ENCODE data around the gene FBLN1. TPM values are rescaled to one million over a fixed set of nuclear protein-coding genes. Genes with fewer than 3 reads are reported as not detected.
A peak's percentile ranks its signal among the peaks of the same experiment; 100 is the strongest.

Gene FBLN1
- total RNA-seq, 1 experiment from 2014 or later, result 158 TPM

- no peak overlapping the region for H3K27ac ChIP-seq
- BruUV-seq (replicated peaks), result no TSS peak
- ChIA-PET CTCF (no interaction called here), POLR2A (ENCODE audit: unreplicated experiment) (interaction anchor here (0.6 kb wide), 1 partner anchor 339 kb away, joined by 3 read pairs; no protein-coding TSS in a partner anchor)
- H3K79me2 ChIP-seq (ENCODE audit: low read depth), result no peaks in the 10 kb centered on the region
- TF ChIP-seq CTCF (conservative IDR thresholded peaks at IDR 0.05) (no peak), EZH2 (IDR thresholded peaks at IDR 0.05; ENCODE audit: low read depth) (no peak)
- H2AFZ ChIP-seq, result no peak overlapping the region
- H3K9me2 ChIP-seq (ENCODE audit: insufficient read depth), result no peaks in the 10 kb centered on the region
- DNase-seq, result peak in 1 of 2 experiments; percentile 50
- peaks cover 15% of the 10 kb centered on the region; the same call in 1 of the 2 replicates for H3K36me3 ChIP-seq (ENCODE audit: low read depth)
- intact Hi-C loops (cut with micrococcal nuclease; ENCODE audit: unreplicated experiment), result no loop called here
- H3K4me1 ChIP-seq (replicated peaks; ENCODE audit: insufficient read depth), result 0 out of 2 replicates have a peak, but pooled peaks cover 5% of the 10 kb centered on the region
- no peaks in the 10 kb centered on the region for H3K27me3 ChIP-seq (ENCODE audit: insufficient read depth, low read depth)
- peaks cover 4% of the 10 kb centered on the region; the same call in 1 of the 2 replicates for H3F3A ChIP-seq (ENCODE audit: insufficient read depth, low read depth)
- no peak overlapping the region for H3K4me3 ChIP-seq
- no peaks in the 10 kb centered on the region for H4K20me1 ChIP-seq (ENCODE audit: insufficient read depth)
- H3K4me2 ChIP-seq, result no peak overlapping the region
- H3K9me3 ChIP-seq (ENCODE audit: insufficient read depth, low read depth), result peaks cover 21% of the 10 kb centered on the region
Observed at GRCh38 chr22:45615364-45615763, 112.7 kb downstream of the FBLN1 start.

- no peak overlapping the region for H3K4me3 ChIP-seq
- ChIA-PET POLR2A (ENCODE audit: unreplicated experiment) (no interaction called here), CTCF (no interaction called here)
- intact Hi-C loops (cut with micrococcal nuclease; ENCODE audit: unreplicated experiment), result no loop called here
- peaks cover 11% of the 10 kb centered on the region; the same call in 1 of the 2 replicates for H3K36me3 ChIP-seq (ENCODE audit: low read depth)
- H2AFZ ChIP-seq, result no peak overlapping the region
- H3F3A ChIP-seq (ENCODE audit: insufficient read depth, low read depth), result peaks cover 10% of the 10 kb centered on the region
- H3K27me3 ChIP-seq (ENCODE audit: insufficient read depth, low read depth), result no peaks in the 10 kb centered on the region
- H4K20me1 ChIP-seq (ENCODE audit: insufficient read depth), result no peaks in the 10 kb centered on the region
- no peaks in the 10 kb centered on the region for H3K9me2 ChIP-seq (ENCODE audit: insufficient read depth)
- H3K9me3 ChIP-seq (ENCODE audit: insufficient read depth, low read depth), result peaks cover 31% of the 10 kb centered on the region
- no peak for TF ChIP-seq EZH2 (IDR thresholded peaks at IDR 0.05; ENCODE audit: low read depth)
- TF ChIP-seq CTCF (conservative IDR thresholded peaks at IDR 0.05), result no peak
- H3K4me1 ChIP-seq (replicated peaks; ENCODE audit: insufficient read depth), result 0 out of 2 replicates have a peak, but pooled peaks cover 5% of the 10 kb centered on the region
- no peaks in the 10 kb centered on the region for H3K79me2 ChIP-seq (ENCODE audit: low read depth)
- no TSS peak for BruUV-seq (replicated peaks)
- H3K27ac ChIP-seq, result no peak overlapping the region
- H3K4me2 ChIP-seq, result no peak overlapping the region
- DNase-seq, result no peak
Observed at GRCh38 chr22:45616432-45616831, 113.7 kb downstream of the FBLN1 start.

- Histone ChIP-seq H3K4me1 (replicated peaks; ENCODE audit: insufficient read depth) (0 out of 2 replicates have a peak, but pooled peaks cover 5% of the 10 kb centered on the region), H3K27ac (no peak overlapping the region), H3K79me2 (ENCODE audit: low read depth) (no peaks in the 10 kb centered on the region), H3K4me2 (no peak overlapping the region), H3K9me2 (ENCODE audit: insufficient read depth) (no peaks in the 10 kb centered on the region), H4K20me1 (ENCODE audit: insufficient read depth) (no peaks in the 10 kb centered on the region), H2AFZ (no peak overlapping the region), H3K27me3 (ENCODE audit: insufficient read depth, low read depth) (no peaks in the 10 kb centered on the region), H3F3A (ENCODE audit: insufficient read depth, low read depth) (peaks cover 23% of the 10 kb centered on the region), H3K4me3 (no peak overlapping the region), H3K36me3 (ENCODE audit: low read depth) (peaks cover 11% of the 10 kb centered on the region; the same call in 1 of the 2 replicates), H3K9me3 (ENCODE audit: insufficient read depth, low read depth) (peaks cover 30% of the 10 kb centered on the region)
- DNase-seq, result no peak
- no TSS peak for BruUV-seq (replicated peaks)
- TF ChIP-seq EZH2 (IDR thresholded peaks at IDR 0.05; ENCODE audit: low read depth), result no peak
- no peak for TF ChIP-seq CTCF (conservative IDR thresholded peaks at IDR 0.05)
- intact Hi-C loops (cut with micrococcal nuclease; ENCODE audit: unreplicated experiment), result no loop called here
- ChIA-PET CTCF (no interaction called here), POLR2A (ENCODE audit: unreplicated experiment) (no interaction called here)
Observed at GRCh38 chr22:45617948-45618347, 115.3 kb downstream of the FBLN1 start.

Data from PC-9 (cell line).